Inferior parietal cortex (tissue), 1 donor: ENCODE results near the gene PARPBP.
"Not testable (repeated sequence)": the region's sequence is repeated elsewhere in the genome, so short reads cannot be mapped to it uniquely, and the experiment has no call there.

ENCODE experiments used
- DNase-seq: peaks from one replicate; pipeline ENCODE4 v3.0.0-alpha.2; 2016; ENCODE audit errors: extremely low spot score

PARPBP gene

DNA sequence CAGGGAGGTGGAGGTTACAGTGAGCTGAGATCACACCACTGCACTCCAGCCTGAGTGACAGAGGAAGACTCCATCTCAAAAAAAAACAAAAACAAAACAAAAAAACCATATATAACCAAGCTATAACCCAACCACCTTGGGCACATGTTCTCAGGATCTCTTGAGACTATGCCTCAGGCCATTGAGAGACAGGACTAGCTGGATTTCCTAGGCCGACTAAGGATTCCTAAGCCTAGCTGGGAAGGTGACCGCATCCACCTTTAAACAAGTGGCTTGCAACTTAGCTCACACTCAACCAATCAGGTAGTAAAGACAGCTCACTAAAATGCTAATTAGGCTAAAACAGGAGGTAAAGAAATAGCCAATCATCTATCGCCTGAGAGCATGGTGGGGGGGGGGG lies 35.2 kb downstream of the PARPBP start:
- not testable (repeated sequence) for DNase-seq

DNA sequence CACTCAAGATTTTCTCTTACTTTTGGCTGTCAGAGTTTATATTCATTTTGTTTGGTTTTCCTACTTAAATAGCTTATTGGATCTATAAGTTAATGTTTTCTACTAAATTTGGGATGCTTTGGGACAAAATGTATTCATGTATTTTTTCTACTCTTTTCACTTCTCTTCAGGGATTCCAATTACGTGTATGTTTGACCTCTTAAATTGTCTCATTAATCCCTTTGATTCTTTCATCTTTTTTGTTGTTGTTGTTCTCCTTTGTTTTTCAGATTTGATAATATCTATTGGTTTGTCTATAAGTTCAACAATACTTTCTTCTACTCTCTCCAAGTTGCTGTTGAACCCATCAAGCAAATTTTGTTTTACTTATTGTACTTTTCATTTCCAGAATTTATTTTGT lies 43.4 kb downstream of the PARPBP start:
- DNase-seq, result no peak

DNA sequence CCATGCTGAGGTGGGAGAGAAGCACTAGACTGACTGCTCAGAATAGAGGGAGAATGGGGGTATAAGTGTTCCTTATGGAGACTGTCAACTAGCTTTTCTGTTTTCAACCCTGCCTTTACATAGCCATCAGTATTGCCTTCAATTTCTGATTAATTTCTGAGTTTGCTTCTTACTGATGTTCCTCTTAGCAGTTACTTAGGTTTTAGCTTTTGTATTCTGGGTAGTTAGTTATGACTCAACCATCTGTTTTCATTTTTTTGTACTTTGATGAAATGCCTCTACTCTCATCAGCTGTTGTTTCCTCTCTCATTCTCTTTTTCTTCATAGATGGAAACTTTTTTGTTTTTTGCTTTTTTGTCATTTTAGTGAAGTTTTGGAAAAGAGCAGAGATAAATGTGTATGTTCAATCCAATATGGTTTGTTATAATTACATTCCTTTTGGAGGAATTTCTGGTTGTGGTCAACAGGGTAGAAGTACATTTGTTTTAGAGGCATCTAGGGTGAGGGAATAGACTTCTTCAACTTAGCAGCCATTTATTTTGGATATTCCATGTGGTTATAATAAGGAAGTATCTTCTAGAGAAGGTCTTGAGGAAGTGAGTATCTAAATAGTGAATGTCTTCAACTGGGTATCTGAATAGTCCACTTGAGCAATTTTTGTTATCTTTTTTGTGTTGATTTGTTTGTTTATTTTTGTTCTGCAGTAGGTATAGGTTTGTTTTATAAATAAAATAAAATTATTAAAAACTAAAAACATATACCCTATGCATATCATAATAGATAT lies 48.0 kb downstream of the PARPBP start:
- DNase-seq, result no peak

DNA sequence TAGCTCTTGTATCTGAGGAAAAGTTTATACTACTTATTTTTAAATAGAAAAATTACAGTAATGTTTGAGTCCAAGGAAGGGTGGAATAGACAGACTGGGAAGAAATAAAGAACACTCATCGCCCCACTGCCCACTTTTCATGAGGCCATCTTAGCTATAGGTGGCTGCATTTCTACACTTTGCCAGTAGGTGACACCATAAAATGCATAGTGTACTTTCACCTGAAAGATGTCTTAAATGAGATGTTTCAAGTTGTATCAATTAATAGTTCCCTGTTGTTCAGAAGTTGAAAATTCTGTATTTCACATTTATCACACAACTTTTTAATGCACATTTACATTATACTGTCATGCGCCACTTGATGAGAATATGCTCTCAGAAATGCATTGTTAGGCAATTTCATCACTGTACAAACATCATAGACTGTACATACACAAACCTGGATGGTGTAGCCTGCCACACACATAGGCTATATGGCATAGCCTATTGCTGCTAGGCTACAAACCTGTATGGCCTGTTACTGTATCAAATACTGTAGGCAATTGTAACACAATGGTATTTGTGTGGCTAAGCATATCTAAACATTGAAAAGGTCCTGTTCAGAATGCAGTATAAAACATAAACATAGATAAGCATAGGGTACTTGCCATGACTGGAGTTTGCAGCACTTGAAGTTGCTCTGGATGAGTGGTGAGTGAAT lies 50.1 kb downstream of the PARPBP start:
- peak; percentile 51 for DNase-seq

DNA sequence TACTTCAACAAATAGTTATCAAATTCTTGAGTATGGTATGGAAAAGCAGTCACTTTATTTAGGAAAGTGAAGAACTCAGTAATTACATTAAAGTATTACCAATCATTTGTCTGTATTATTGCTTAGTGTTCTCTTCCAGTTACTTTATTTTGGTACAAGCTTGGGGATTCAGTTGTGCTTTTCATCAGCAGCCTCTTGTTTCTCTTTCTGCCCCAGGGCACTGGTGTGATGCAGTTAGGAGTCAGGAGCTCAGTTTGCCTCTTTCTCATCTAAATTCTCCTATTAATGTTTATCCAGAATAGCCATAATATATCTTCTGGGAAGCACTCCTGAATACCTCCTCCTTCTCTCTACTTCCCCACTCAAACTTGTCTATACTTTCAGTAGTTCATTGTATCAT lies 52.0 kb downstream of the PARPBP start:
- no peak for DNase-seq

DNA sequence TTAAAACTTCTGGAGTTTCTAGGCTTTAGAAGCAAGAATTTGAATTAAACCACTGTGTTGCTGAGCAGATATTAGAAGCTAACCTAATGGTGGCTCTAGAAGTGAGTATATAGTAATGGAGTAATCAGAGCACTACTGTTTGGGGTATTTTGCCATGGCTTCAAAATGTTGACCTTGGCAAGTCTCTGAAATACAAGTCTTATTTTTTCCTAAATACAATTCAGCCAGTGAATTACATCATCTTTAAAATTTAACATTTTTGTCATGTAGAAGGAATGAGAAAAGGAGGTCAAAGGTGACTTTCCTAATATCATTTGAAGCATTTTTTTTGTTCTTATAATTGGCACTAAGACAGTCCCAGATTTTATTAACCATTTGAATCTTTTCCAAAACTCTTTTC lies 52.5 kb downstream of the PARPBP start:
- DNase-seq, result no peak

DNA sequence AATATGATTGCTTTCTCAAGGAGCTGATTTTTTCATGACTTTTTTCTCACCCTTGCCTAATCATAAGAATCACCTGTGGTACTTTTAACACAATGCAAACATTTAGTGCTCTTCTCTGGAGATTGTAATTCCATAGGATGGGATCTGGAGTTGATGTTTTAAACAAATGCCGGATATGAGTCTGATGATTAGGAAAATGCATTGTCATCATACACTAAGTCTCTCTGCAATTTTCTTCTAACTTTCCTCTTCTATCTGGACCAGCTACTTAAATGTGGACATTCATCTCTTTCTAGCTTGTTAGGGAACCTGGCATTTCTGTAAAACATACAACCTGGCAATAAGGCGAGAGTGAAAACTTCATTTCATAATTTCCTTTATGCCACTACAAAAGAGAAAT lies 54.1 kb downstream of the PARPBP start:
- no peak for DNase-seq

DNA sequence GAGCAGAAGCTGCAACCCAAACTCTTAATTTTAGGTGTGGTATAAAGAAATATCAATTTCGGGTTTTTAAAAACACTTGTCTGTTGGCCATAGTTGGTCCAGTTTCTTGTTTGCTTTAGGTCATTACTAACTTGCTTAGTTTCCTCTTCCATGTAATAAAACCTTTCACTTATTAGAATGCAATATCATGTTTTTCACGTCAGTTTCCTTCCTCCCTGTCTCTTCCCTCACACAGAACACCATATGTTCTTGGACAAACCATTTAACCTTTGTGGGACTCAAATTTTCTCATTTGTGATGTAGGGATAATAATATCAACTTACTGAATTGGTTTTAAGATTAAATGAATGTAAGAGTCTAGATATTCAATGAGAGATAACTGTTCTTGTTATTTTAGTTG lies 54.8 kb downstream of the PARPBP start:
- DNase-seq, result no peak

DNA sequence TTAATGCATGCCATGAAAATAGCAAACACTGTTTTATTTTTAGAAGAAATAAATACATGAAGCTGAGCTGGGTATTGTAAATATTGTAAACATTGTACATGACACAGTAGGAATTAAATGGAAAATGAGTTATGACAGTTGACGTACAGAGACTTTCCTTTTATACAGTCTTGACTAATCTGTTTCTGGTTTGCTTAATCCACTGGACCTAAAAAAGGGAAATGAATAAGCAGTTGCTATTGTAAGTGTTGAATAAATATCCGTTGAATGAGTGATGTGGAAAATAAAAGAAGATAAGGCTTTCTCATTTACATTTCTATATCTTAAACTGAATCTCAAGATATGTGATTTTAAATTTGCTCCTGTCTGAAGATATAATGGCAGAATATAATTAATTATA lies 62.7 kb downstream of the PARPBP start:
- DNase-seq, result no peak

DNA sequence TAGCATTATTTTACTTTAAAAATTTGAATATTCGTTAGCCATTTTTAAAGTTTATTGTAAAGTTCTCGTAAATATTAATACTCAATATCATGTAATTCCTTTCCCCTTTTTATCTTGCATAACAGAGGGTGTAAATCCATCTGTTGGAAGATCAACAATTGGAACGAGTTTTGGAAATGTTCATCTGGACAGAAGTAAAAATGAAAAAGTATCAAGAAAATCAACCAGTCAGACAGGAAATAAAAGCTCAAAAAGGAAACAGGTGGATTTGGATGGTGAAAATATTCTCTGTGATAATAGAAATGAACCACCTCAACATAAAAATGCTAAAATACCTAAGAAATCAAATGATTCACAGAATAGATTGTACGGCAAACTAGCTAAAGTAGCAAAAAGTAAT lies 75.8 kb downstream of the PARPBP start:
- DNase-seq, result no peak

DNA sequence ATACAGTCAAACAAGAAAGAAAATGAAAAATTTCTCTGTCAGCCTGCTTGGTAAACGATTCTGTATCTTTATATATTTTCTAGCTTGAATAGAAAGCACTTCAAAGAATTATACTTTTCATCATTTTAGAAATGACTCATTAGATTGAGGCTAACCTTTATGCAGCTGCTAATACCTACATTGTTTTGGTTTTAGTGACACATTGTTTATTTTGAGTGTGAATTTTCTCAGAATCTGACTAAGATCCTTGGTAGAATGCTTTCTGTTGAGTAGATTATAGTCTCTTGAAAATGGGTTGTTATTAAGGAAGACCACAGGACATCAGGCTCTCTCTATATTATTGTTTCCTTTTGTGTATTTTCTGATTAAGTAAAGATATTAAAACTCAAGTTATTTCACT lies 77.8 kb downstream of the PARPBP start, which contains the start of gene PMCH:
TSS of gene PMCH (minus strand) at position 45 of the 400 bp plus-strand sequence. CDS start 63 bp downstream, outside the sequence.
- DNase-seq, result no peak

DNA sequence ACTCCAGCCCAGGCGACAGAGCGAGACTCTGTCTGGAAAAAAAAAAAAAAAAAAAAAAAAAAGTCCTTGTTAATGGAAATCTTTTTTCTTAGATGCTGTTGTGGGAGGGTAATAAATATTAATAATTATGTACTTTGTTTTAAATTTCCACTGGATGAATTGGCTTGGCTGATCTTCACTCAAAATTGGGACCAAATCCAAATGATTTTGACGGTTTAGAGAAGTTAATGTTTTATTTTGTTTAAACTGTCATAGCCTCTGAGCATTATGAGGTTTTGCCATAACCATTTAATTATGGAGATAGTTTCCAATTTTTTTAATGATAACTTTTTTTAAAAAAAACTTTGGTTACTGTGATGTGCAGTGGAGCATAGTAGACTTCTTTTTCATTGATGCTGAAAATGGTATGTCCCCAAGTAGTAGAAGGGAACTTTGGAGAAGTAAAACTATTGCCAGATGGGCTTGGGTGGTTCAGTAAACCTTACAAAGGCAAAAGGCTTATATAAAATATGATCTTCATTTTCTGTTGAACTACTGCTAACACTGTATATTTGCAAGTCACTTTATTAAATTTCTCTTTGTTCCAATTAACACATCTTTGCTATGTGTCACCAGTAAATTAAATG lies 81.6 kb downstream of the PARPBP start:
- no peak for DNase-seq

DNA sequence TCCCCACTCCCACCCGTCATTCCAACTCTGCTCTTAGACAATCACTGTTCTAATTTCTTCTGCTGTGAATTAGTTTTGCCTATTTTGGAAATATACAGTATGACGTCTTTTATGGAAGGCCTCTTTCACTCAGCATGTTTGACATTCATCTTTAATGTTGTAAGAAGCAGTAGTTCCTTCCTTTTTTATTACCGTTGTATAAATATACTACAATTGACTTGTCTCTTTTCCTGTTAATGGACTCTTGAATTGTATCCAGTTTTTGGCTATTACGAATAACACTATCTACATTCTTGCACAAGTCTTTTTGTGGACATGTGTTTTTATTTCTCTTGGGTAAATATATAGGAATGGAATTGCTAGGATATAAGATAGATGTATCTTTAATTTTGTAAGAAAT lies 82.6 kb downstream of the PARPBP start:
- DNase-seq, result no peak

DNA sequence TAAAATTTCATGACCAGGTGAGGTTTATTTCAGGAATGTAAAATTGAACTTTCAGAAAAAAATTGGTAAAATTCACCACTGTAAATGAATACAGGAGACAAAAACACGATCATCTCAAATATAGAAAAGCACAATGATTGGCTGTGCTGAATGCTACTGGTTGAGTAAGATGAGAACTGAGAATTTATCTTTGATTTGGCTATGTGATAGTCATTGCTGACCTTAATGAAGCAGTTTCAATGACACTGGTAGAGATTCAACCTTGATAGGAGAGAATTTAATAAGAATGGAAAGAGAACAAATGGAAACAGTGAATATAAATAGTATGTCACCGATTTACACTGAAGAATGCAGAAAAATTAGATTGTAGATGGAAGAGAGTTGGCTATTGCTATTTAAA lies 84.0 kb downstream of the PARPBP start:
- DNase-seq, result no peak

DNA sequence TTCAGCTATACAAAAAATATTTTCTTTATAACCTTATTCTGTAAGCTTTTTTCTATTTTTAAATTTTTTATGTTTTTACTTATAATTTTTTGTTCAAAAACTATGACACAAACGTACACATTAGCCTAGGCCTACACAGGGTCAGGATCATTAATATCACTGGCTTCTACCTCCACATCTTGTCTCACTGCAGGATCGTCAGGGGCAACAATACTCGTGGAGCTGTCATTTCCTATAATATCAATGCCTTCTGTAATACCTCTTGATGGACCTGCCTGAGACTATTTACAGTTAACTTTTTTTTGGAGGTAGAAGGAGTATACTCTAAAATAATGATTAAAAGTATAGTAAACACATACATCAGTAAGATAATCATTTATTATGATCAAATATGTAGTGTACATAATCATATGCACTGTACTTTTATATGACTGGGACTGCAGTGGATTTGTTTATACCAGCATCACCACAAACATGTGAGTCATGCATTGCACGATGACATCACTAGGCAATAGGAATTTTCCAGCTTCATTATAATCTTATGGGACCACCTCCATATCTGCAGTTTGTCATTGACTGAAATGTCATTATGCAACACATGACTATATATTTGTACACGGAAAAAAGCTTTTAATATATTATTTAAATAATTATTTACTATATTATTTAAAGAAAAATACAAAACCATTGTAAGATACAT lies 96.2 kb downstream of the PARPBP start:
- DNase-seq, result no peak

DNA sequence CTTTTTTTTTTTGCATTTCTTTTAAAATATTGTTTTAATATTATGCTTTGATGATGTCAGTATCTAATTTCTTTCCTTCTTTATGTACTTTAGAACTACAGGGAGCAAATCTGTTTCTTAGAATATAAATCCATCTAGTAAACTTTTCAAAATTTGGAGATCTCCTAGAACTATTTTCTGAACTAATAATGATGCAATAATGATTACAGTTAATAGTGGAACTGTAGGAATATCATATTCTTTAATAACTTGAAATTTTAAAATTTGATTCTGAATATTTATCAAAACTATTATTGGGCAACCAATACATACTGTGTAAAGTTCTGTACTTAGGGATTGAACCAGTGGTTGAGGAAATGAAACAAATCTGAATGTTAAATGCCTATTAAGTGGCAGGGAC lies 100.8 kb downstream of the PARPBP start:
- DNase-seq, result no peak

DNA sequence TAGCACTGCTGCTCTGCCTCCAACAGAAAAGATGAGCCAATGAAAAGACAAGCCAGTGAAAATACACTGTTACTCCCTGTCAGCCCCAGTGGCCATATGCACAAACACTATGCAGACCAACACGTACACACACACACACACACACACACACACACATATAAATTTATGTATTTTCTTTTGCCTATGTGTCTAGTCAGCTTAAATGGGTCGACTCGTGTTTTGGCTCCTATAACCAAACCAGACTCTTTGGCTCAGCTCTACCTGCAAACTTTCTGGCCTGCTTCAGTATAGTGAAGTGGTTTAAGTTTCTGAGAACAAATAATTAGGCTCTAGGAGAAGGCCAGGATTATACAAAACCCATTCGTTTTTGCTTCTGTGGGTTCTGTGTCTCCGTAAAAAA lies 108.0 kb downstream of the PARPBP start:
- no peak for DNase-seq

DNA sequence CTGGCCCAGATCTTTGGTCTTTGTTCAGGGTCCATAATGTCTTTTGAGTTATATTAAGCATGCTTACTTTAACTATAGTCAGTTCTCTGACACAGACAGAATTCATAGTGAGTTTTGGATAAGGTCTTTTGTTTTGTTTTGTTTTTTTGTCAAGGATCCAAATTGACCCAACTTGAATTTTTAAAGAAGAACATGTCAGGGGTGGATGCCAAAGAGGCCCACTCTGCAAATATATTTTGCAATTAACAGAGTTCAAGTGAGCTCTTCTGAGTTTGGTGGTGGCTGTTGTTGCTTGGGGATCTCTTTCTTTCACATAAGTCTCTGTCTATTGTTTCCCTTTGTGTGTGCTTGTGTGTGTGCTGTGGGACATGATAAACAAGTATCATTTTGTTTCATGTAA lies 112.1 kb downstream of the PARPBP start:
- DNase-seq, result no peak

DNA sequence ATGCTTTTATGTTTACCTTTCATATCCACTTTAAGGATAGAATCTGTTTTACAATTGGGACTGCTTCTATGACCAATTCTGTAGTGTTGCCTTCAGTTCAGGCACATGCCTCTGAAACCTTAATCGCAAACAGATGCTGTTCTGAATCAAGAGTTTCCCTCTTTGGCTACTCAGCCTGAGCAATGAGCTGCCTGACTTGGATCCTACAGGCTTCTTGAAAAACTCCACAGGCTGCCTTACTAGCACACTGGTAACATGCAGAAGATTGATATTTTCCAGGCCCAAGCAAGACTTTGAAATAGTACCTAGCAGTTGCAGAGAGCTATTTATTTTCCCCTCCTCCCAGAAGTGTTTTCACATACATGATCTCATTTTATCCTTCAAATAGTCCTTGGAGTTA lies 112.5 kb downstream of the PARPBP start:
- no peak for DNase-seq

DNA sequence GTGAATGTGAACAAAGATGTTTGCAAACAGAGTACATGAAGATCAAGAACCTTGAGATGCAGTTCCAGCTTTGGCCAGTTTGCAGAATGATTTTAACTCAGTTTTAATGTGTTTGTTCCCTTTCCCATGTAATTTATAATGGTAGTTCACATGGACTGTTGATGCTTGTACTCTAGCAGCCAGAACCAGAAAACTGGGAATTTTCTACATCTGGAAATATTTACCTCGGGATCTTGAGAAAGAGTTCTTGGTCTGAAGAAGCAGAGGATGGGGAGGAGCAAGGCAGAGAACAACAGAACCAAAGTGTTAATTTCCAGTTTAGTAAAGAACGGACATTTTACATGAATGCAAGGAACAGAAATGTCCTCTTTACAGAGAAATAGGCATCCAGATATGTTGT lies 114.6 kb downstream of the PARPBP start:
- DNase-seq, result no peak

DNA sequence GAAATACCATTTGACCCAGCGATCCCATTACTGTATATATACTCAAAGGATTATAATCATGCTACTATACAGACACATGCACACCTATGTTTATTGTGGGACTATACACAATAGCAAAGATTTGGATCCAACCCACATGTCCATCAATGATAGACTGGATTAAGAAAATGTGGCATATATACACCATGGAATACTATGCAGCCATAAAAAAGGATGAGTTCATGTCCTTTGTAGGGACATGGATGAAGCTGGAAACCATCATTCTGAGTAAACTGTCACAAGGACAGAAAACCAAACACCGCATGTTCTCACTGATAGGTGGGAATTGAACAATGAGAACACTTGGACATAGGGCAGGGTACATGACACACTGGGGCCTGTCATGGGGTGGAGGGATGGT lies 120.9 kb downstream of the PARPBP start:
- DNase-seq, result not testable (repeated sequence)
